ENCODE results near the gene RGP1.

DNA sequence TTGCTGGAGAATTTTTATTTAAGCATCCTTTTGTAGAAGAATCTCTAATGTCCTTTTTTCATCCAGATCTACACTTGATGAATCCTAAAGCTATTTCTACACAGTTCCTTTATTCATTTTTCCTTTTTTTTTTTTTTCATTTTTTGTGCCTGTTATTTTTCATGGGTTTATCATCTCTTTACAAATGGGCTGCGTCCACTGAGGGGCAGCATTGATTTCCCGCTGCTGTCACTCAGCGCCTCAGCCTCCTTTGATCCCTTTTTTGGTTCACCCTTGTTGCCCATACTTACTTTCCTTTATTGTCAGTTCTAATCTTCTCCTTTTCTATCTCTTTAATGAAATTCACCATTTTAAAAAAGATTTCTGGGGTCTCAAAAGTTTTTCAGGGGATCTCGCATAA is 10.7 kb downstream of the RGP1 start:
- no peak for TF ChIP-seq EZH2 (IDR thresholded peaks at IDR 0.05; ENCODE audit: insufficient read depth, poor library complexity, severe bottlenecking)
- no peak for TF ChIP-seq EZH2phosphoT487 (IDR thresholded peaks at IDR 0.05; ENCODE audit: insufficient read depth, low read depth)

Measured in GM23248 (cell line).